GM19467 (cell line): ENCODE data around the gene USP20.
A peak's percentile ranks its signal among the peaks of the same experiment; 100 is the strongest.

Experiments used
- ATAC-seq: cut with Tn5 transposase; IDR thresholded peaks from one replicate; pipeline ENCODE4 v1.9.1; 2021; ENCODE audit warnings: mild to moderate bottlenecking, moderate library complexity; ENCODE audit not compliant: unreplicated experiment

The USP20 gene

GRCh38 chr9:129822898-129823541 lies 12.2 kb upstream of the USP20 start:
- ATAC-seq, result no peak

GRCh38 chr9:129823542-129823934 lies 11.7 kb upstream of the USP20 start:
- ATAC-seq, result no peak

- ATAC-seq, result peak; percentile 86
These were observed 11.2 kb upstream of the USP20 start, which contains the start of gene TOR1A for GRCh38 chr9:129823935-129824601. Gene TOR1A, minus strand, starts transcription at chr9:129824136. Its CDS starts 51 bp downstream, at chr9:129824085.

GRCh38 chr9:129826344-129826743 lies 8.9 kb upstream of the USP20 start:
- no peak for ATAC-seq

- ATAC-seq, result no peak
These were observed 8.5 kb upstream of the USP20 start for GRCh38 chr9:129826759-129827158.

- no peak for ATAC-seq
These were observed 7.2 kb upstream of the USP20 start for GRCh38 chr9:129828051-129828450.

- ATAC-seq, result no peak
These were observed 6.3 kb upstream of the USP20 start for GRCh38 chr9:129828969-129829368.

GRCh38 chr9:129832982-129833381 lies 2.3 kb upstream of the USP20 start:
- ATAC-seq, result no peak

- peak; percentile 5 for ATAC-seq
These were observed 650 bp upstream of the USP20 start for GRCh38 chr9:129834489-129835127.

GRCh38 chr9:129835860-129836223 lies 584 bp downstream of the USP20 start:
- ATAC-seq, result no peak

- ATAC-seq, result no peak
These were observed 1.2 kb downstream of the USP20 start for GRCh38 chr9:129836311-129837007.

GRCh38 chr9:129838707-129839259 lies 3.5 kb downstream of the USP20 start:
- ATAC-seq, result no peak

- ATAC-seq, result no peak
These were observed 4.2 kb downstream of the USP20 start for GRCh38 chr9:129839324-129840023.

- ATAC-seq, result no peak
These were observed 4.8 kb downstream of the USP20 start for GRCh38 chr9:129840034-129840433.

GRCh38 chr9:129841071-129841470 lies 5.8 kb downstream of the USP20 start:
- ATAC-seq, result no peak

GRCh38 chr9:129845373-129845772 lies 10.1 kb downstream of the USP20 start:
- ATAC-seq, result no peak

GRCh38 chr9:129848712-129849441 lies 13.6 kb downstream of the USP20 start:
- no peak for ATAC-seq

- no peak for ATAC-seq
These were observed 14.6 kb downstream of the USP20 start for GRCh38 chr9:129849901-129850300.

- ATAC-seq, result no peak
These were observed 15.7 kb downstream of the USP20 start for GRCh38 chr9:129850821-129851550.
